Measurements from ENCODE around the gene TARDBP.
"Not testable (repeated sequence)": the region's sequence is repeated elsewhere in the genome, so short reads cannot be mapped to it uniquely, and the experiment has no call there.

Gene TARDBP

DNA sequence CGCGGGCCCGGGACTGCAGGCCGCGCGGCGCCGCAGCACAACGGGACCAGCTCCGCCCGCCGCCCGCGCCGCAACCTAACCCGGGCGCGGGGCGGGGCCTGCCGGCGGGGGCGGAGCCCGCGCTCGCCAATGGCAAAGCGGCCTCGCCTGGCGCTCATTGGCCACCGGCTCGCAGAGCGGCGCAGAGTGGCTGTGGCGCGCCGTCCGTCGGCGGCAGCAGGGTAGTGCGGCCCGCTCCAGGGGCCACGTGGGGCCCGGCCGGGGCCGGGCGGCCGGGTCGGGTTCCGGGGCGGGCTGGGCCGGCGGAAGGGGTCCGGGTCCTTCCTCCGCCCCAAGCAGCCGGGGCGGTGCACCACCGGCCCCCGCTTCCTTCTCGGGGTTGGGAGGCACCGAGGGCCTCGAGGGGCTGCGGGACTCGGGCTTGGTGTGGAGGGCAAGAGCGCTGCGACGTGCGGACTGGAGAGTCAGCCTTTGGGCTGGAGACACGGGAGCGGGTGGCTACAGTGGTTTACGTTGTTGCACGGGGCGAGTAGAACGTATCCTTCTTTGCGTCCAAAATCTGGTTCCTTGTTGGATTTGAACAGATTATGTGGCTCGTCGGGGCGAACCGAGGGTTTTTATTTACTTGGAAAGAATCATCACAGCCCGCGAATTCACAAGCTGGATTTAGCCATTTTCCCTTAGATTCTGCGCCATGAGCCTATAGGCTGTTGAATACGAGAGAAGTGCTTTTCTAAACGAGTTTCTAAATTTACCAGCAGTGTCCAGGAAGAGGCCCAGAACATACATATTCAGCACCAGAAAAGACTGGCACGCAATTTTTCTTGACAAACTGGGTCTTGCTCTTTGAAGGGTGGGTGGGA is 47.7 kb downstream of the TARDBP start, which contains the start of gene SRM:
SRM (minus strand) TSS at position 51 of the 863 bp plus-strand sequence. CDS start 75 bp downstream, outside the sequence.
- peak; percentile 83 to 84 for DNase-seq (ENCODE audit: low read depth in 2 of 2)

DNA sequence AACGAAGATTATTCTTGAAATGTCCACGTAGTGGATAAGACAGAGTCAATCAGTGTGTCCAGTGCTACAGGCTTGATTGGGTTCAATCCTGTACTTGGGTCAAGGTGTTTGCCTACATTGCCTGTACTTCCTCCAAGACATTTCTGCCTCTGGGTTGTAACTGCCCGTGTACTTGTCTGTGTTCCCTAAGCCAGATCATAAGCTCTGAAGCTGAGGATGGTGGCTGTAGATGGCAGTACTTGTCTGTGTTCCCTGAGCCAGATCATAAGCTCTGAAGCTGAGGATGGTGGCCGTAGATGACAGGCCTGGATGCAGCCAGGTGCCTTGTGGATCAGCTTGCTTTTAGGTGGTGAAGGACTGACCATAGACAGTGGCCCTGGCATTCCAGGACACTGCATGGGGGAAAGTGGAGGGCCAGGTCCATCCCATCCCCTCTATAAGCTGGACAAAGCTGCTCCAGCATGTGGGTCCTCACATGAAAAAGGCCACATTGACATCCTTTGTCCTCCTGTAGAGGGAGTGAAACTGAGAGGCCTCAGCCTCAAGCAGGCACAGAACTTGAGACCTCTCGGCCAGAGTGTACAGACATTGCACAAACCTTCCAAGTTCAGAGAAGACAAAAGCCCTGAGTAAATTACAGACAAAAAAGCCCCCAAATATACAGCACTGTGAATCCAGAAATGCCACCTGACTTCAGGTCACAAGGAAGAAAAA is 49.4 kb downstream of the TARDBP start:
- no peak for DNase-seq (ENCODE audit: low read depth in 2 of 2)

DNA sequence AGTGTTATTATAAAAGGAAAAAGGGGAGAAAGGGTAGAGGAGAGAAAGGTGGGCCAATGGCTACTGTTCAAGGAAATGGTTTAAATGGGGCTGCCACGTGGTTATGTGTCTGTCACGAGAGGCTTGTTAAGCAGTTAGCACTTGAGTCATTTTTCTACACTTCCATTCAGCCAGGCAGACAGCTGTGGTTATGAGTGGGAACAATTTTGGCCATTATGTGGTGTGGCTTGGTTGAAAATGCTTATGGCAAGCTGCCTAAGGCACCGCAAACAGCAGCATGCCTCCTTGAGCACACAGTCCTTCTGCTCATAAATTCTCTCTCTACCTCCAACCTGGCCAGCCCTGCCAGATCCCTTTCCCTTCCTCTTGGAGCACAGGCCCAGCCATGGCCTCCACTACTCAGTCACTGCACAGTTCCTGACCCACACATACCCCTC is 50.5 kb downstream of the TARDBP start:
- no peak for DNase-seq (ENCODE audit: low read depth in 2 of 2)

DNA sequence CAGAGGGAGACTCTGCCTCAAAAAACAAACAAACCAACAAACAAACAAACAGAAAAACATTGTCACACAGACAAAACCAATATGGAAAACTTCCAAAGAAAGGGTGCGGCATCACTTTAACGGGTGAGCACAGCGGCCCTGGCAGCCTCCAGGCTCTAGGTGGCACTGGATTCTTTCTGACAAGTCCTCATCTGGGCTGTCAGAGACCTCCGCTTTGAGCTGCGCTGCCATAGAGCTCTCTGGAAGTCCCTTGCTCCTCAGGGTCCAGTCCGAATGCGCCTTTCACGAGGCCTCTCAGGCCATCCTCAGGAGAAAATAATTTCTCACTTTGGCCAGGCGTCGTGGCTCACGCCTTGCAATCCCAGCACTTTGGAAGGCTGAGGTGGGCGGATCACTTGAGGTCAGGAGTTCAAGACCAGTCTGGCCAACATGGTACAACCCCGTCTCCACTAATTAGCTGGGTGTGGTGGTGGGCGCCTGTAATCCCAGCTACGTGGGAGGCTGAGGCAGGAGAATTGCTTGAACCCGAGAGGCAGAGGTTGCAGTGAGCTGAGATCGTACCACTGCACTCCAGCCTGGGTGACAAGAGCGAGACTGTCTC is 51.6 kb downstream of the TARDBP start:
- DNase-seq (ENCODE audit: low read depth in 2 of 2): not testable (repeated sequence)

DNA sequence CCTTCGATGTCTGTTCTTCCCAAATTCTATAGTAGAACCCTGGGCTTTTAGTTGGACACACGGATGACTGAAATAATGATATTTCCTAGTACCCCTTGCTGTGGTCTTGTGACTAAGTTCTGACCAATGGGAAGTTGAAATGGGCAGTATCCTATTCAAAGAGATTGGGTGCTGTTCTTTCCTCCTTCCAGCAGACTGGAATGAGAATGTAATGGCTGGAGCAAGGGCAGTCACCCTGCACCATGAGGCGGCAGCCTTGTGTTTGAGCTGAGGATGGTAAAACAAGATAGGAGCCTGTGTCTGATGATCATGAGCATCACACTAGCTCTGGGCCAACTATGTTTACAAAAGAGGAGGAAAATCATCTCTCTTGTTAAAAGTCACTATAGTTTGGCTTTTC is 52.5 kb downstream of the TARDBP start:
- no peak for DNase-seq (ENCODE audit: low read depth in 2 of 2)

DNA sequence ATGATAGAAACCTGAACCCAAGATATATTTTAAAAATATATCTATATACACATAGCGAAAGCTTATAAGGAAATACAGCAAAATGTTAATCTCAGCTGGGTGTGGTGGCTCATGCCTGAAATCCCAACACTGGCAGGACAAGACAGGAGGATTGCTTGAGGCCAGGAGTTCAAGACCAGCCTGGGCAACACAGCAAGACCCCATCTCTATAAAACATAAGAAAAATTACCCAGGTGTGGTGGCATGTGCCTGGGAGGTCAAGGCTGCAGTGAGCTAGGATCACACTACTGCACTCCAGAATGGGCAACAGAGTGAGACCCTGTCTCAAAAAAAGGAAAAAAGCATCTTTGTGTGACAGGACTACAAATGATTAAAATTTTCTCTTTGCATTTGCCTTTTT is 53.3 kb downstream of the TARDBP start:
- DNase-seq (ENCODE audit: low read depth in 2 of 2): no peak

DNA sequence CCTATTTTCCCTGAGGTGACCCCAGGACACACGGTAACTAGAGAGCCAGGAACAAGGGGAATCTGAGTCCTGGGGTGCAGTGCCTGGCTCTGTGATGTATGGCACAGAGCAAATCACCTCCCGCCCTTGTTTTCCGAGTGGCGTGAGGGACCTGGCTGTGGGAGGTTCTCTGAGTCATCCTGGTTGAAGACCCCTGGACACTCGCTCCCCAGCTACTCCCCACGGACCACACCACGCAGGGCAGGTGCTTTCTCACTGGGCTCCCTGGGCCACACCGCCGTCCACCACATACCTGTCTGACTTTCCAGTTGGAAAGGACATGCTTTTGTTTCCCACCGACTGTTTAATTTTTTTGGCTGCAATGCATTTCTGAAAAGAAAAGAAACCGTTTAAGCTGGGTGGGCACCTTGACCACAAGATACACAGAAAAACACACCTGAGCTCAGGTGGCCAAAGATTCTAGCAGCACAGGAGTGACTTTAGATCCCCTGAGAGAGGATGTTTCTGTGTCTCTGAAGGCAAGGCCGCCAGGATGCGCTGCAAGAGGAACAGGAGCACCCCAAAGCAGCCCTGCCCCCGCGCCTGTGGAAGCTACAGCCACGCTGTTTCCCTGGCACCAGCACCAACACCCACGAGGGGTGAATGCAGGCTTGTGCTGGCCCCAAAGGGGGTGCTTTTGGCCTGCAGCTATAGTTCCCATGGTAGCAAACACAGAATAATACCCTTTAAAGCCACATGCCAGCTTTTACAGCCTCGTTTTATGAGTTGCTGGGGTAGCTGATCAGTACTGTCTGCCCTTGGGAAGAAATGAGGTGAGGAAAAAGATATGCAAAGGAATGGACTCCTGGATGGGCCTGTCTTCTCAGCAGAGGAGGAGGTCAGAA is 55.5 kb downstream of the TARDBP start:
- no peak for DNase-seq (ENCODE audit: low read depth in 2 of 2)

DNA sequence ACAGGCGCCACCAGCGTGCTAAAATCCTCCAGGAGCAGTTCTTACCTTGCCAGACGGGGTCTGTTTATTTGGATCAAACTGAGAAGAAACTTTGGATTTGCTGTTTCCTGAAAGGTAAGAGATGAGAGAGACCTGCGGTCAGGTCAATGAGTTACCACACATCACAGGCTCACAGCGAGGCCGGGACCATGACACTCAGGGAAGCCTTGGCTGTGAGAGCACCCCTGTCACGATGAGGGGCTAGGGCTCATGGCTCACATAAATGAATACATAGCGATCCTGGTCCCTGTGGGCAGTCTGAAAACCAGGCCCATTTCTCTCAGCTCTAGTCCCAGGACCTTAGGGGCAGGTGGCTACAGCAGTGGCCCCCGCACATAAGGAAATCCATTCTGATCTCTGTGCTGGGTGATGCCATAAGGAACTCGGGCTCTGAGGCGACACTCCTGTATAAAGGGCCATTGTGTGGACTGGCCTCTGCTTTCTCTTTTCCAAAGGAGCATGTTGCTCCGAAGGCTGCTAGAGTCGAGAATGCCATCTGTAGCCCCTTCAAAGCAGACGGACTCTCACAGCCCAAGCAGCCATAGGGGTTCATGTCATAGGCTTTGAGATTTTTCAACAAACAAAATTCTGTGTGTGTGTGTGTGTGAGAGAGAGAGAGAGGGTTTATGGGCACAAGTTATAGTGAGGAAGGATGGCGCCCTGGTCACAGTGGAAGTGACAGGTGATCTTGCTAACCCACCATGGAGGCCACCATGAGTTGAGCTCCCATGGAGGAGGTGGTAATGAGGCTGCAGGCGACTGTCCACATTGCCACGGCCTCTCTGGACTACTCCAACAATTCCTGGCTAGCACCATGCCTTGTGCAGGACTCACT is 56.4 kb downstream of the TARDBP start:
- no peak for DNase-seq (ENCODE audit: low read depth in 2 of 2)

DNA sequence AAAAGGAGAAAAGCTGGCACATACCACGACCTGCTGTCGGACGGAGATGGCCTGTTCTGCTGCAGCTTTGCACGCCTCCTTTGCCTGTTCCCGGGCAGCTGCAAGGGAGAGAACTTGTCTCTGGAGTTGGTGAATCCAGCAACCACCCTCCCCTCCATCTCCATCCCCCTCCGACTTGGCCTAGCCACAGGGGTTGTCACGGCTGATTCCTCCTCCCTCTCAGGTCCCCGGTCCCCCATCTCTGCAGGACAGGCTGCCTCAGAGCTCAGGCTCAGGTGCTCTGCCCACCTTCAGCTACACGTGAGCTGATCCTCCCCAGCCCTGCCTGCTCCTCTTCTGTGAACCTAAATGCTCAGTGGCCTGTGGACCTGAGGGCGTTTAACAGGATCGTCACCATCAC is 58.4 kb downstream of the TARDBP start:
- DNase-seq (ENCODE audit: low read depth in 2 of 2): no peak

DNA sequence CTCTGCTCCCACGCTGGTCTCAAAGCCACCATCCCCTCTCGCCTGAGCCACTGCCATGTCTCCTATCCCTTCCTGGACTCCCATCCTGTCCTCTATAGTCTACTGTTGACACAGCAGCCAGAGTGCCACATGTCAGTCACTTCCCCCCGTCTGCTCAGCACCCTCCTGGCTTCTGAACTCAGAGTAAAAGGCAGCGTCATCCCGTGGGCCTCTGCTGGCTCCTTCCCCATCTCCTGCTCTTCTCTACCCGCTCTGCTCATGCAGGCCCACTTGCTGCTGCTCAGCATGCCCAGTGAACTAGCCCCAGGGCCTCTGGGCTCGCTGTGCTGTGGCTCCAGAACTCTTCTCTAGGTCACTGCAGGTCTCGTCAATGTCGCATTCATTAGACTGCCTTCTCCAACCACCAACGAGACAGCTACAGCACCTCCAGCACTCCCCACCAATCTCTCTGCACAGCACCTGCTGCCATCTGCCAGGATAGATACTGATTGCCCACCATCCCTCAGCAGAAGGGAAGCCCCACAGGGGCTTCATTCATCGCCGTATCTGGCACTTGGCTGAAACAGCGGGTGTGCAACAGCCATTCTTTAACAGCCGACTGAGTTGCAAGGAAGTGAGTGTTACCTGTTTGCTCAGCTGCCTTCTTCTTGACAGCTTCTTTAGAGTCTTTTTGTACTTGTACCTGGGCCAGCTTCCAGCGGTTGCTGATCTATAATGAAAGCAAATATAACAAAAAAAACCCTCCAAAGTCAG is 59.2 kb downstream of the TARDBP start:
- DNase-seq (ENCODE audit: low read depth in 2 of 2): no peak

DNA sequence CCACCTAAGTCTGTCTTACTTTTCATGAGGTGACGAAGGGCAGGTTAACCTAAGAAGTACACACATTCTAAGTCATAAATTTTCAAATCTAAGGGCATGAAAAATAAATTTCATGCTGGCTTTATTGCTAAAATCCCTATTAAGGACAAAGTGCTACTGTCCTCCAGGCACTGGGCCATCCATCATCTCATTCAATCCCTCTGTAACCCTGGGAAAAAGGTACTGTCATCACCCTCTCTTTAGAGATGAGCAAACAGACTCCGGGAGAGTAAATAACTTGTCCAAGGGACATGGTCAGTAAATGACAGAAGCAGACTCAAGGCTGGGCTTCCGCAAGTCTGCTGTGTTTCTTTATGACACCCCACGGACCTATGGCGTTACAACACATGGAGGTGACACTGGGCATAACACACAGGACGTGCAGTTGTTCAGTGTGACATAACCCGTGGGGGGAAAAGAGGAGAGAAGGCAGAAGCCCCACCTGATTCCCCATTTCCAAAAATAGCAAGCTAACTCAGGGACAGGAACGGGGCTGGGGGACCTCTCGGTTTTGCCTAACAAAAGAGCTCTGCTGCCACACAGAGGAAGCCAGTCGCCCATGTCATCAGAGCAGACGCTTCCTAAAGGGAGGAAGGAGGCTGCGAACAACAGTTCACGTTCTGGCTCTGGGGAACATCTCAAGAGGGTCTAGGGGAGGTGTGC is 59.9 kb downstream of the TARDBP start:
- no peak for DNase-seq (ENCODE audit: low read depth in 2 of 2)

DNA sequence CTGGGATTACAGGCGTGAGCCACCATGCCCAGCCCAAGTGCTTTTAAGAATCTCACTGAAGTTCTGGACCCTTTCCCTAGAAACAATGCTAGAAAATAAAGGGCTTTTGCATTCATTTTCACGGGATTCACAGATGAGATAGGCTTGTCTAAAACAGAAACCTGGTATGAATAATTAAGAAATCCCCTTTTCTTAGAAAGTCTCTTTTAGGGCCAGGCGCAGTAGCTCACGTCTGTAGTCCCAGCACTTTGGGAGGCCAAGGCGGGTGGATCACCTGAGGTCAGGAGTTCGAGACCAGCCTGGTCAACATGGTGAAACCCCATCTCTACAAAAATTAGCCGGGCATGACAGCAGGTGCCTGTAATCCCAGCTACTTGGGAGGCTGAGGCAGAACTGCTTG is 60.9 kb downstream of the TARDBP start:
- not testable (repeated sequence) for DNase-seq (ENCODE audit: low read depth in 2 of 2)

Measured in stimulated activated CD4-positive, alpha-beta T cell treated with anti-CD3 and anti-CD28 coated beads, Interleukin-12 subunit alpha, Interleukin-12 subunit beta, amount 100 ng/mL, for 24 hours (primary cell).